AG04450 (cell line): ENCODE data around the gene CORIN. TPM values are rescaled to one million over a fixed set of nuclear protein-coding genes. Genes with fewer than 3 reads are reported as not detected.
A peak's percentile ranks its signal among the peaks of the same experiment; 100 is the strongest.

Experiments used
- CTCF ChIA-PET: fragments of 300-600, 350-600 bp; formaldehyde crosslinking; extraction: SDS; loops from one replicate; lab custom pipeline; 2022; ENCODE audit warnings: antibody characterized with exemption, inconsistent platforms; lab: Charles Lee
- POLR2A ChIA-PET: fragments of 350-600 bp; formaldehyde crosslinking; extraction: SDS; loops from one replicate; lab custom pipeline; 2021; ENCODE audit warnings: antibody characterized with exemption, inconsistent platforms; lab: Yijun Ruan, JAX
- DNase-seq: peaks from one replicate; pipeline ENCODE4 v3.0.0-alpha.2; 2011; ENCODE audit warnings: low read depth, low spot score
- H3K27ac ChIP-seq: one replicate; pipeline ENCODE4 v1.5.1; 2012; ENCODE audit warnings: low read depth, low read length, control low read depth
- H3K27me3 ChIP-seq: one replicate; pipeline ENCODE4 v1.6.0; 2012; ENCODE audit warnings: low read length; ENCODE audit not compliant: control insufficient read depth, insufficient read depth
- H3K4me3 ChIP-seq: 2 replicates; pipeline ENCODE4 v1.5.1; 2011; ENCODE audit warnings: mild to moderate bottlenecking, low read depth, low read length, control low read depth
- H3K9me3 ChIP-seq: 2 replicates; pipeline ENCODE4 v1.5.1; 2012; ENCODE audit warnings: low read length; ENCODE audit not compliant: control insufficient read depth, insufficient read depth
- polyA plus RNA-seq: library from polyadenylated mRNA; depleted of rRNA; stranded (reverse); fragments of >200 nt; gene quantifications from 2 replicates; pipeline ENCODE4 v1.2.3, GENCODE V29; 2011
- TF ChIP-seq, protein P1 (sequence below): IDR thresholded peaks from 2 replicates; pipeline ENCODE4 v1.5.1; 2011; ENCODE audit warnings: low read depth, low read length, control low read depth, inconsistent platforms

Gene CORIN
- polyA plus RNA-seq, 1 experiment = 29.6 TPM

DNA sequence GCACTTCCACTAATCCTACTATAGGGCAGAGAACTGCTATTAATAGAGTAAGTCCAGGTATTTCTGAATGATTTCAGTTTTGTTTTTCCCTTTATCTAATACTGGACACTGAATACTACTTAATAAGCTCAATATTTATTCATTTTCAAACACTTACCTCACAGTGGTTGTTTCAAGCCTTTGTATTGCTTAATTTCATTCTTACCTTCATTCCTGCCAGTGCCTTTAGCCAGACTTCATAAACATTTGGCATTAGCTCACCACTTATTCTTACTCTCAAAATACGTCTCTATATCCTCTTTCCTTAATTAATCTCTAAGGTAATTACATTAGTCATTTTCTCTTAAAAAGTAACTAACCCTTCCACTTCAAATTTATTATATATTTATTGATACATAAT, 18.8 kb upstream of the CORIN start:
- TF ChIP-seq, protein P1, sequence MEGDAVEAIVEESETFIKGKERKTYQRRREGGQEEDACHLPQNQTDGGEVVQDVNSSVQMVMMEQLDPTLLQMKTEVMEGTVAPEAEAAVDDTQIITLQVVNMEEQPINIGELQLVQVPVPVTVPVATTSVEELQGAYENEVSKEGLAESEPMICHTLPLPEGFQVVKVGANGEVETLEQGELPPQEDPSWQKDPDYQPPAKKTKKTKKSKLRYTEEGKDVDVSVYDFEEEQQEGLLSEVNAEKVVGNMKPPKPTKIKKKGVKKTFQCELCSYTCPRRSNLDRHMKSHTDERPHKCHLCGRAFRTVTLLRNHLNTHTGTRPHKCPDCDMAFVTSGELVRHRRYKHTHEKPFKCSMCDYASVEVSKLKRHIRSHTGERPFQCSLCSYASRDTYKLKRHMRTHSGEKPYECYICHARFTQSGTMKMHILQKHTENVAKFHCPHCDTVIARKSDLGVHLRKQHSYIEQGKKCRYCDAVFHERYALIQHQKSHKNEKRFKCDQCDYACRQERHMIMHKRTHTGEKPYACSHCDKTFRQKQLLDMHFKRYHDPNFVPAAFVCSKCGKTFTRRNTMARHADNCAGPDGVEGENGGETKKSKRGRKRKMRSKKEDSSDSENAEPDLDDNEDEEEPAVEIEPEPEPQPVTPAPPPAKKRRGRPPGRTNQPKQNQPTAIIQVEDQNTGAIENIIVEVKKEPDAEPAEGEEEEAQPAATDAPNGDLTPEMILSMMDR = no peak
- ChIA-PET POLR2A (no interaction called here), CTCF (interaction anchor here (0.6 to 1.4 kb wide), 2 partner anchors 17 to 309 kb away, joined by 3 to 4 read pairs; no protein-coding TSS in a partner anchor)
- no peaks in the 10 kb centered on the region for H3K27me3 ChIP-seq
- no peak overlapping the region for H3K27ac ChIP-seq
- H3K4me3 ChIP-seq = no peak overlapping the region
- no peaks in the 10 kb centered on the region for H3K9me3 ChIP-seq
- no peak for DNase-seq

DNA sequence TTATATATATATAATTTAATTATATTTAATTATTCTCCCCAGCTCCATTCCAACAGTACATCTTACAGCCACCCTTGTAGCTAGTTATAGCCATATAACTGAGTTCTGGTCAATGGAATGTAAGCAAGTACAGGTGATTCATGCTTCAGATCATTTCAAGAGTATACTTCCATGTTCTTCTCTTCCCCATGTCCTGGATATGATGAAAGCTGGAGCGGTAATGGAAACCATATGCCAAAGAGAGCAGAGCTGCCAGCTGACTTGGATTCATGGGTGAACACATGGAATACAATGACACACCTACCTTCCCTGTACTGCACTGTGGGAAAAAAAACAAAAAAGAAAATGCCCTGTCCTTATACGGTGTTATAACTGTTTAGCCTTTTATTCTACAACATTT, 17.5 kb upstream of the CORIN start:
- Histone ChIP-seq H3K9me3 (no peaks in the 10 kb centered on the region), H3K27ac (no peak overlapping the region), H3K27me3 (no peaks in the 10 kb centered on the region), H3K4me3 (no peak overlapping the region)
- DNase-seq = peak; percentile 34
- ChIA-PET CTCF (interaction anchor here (0.8 kb wide), 1 partner anchor 16 kb away, joined by 3 read pairs; no protein-coding TSS in a partner anchor), POLR2A (interaction anchor here (0.8 kb wide), 1 partner anchor 19 kb away, joined by 3 read pairs; no protein-coding TSS in a partner anchor)
- TF ChIP-seq, protein P1 = no peak

DNA sequence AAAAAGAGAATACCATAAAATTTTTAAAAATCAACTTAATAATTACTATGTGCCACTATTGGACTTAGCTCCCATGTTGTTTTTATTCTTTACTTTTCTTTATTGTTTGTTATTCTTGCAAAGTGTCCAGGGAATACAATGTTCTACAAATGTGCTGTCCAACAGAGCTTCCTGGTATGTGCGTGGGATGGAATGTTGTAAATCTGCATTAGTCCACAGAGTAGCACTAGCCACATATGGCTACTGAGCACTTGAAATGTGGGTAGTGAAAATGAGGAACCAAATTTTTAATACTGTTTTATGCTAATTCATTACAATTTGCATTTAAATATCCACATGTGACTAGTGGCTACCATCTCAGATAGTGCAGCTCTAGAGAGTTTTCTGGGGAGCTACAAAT, 14.3 kb upstream of the CORIN start:
- Histone ChIP-seq H3K27ac (no peak overlapping the region), H3K4me3 (no peak overlapping the region), H3K9me3 (no peaks in the 10 kb centered on the region), H3K27me3 (no peaks in the 10 kb centered on the region)
- ChIA-PET CTCF (interaction anchor here (0.9 to 1.7 kb wide), 4 partner anchors 13 to 1007 kb away, joined by 3 to 9 read pairs (median 3); no protein-coding TSS in a partner anchor), POLR2A (interaction anchor here (0.7 to 1.4 kb wide), 3 partner anchors 16 to 62 kb away, joined by 3 to 4 read pairs (median 3); partner anchors contain the start of gene NFXL1)
- TF ChIP-seq, protein P1 = no peak
- DNase-seq = peak; percentile 69

DNA sequence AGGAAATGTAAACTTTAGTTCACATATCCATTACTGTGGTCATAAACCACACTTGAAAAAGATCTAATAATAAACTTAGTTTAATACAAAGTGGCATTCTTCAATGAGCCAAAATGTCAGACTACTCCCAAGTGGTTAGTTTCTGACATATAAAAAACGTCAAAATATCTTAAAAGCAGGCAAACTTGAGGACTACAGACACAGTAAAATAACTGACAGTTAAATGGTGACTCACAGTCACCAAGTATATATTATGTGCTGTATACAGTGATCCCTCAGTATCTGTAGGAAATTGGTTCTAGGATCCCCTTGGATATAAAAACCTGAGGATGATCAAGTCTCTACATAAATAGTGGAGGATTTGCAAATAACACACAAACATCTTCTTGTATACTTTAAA, 11.6 kb upstream of the CORIN start:
- Histone ChIP-seq H3K27me3 (no peaks in the 10 kb centered on the region), H3K9me3 (no peaks in the 10 kb centered on the region), H3K4me3 (no peak overlapping the region), H3K27ac (no peak overlapping the region)
- ChIA-PET POLR2A (interaction anchor here (0.5 kb wide), 1 partner anchor 65 kb away, joined by 4 read pairs; the partner anchor contains the start of gene NFXL1), CTCF (interaction anchor here (0.8 kb wide), 1 partner anchor 10 kb away, joined by 3 read pairs; no protein-coding TSS in a partner anchor)
- TF ChIP-seq, protein P1 = no peak
- DNase-seq = no peak

DNA sequence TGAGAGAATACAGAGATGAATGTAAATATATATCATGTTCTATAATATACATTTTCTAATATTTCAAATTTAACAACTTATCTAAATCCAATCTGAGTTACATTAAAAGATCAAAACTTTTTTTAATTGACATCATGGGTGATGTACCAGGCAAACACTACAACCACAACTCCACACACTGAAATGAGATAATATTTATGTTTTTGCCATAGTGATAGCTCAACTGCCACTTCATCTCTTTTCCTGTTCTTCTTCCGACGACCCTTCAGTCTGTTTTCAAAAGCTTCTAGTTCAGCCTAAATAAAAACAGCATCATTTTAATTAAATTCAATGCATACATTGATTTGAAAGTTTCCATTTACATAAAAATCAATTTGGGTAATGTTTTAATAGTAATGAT, 10.2 kb upstream of the CORIN start:
- Histone ChIP-seq H3K9me3 (no peaks in the 10 kb centered on the region), H3K4me3 (no peak overlapping the region), H3K27me3 (no peaks in the 10 kb centered on the region), H3K27ac (no peak overlapping the region)
- TF ChIP-seq, protein P1 = no peak
- DNase-seq = no peak
- ChIA-PET POLR2A (no interaction called here), CTCF (interaction anchor here (3.0 kb wide), 1 partner anchor 11 kb away, joined by 18 read pairs; the partner anchor contains the start of gene CORIN)
